22Rv1 (cell line): ENCODE results near the gene KRTAP10-1.
"Not testable (repeated sequence)": the region's sequence is repeated elsewhere in the genome, so short reads cannot be mapped to it uniquely, and the experiment has no call there.

Experiments used
- CTCF ChIP-seq: fragments of 450-650 bp; IDR thresholded peaks from 2 replicates; pipeline ENCODE4 v1.5.1; 2017; ENCODE audit warnings: mild to moderate bottlenecking
- ZFX ChIP-seq: fragments of 450-650 bp; IDR thresholded peaks from 2 replicates; pipeline ENCODE4 v1.6.1; 2017; ENCODE audit warnings: antibody characterized with exemption, borderline replicate concordance

- not testable (repeated sequence) for TF ChIP-seq ZFX, CTCF
Observed at GRCh38 chr21:44558329-44558675, 18.3 kb upstream of the KRTAP10-1 start.
